A673 (cell line): ENCODE data around the gene LIMCH1. TPM values are rescaled to one million over a fixed set of nuclear protein-coding genes. Genes with fewer than 3 reads are reported as not detected.

Source experiments
- BruUV-seq: library from RNA; stranded (reverse); fragments of 400-500 nt; replicated peaks from 2 replicates; lab custom pipeline; 2021; lab: Mats Ljungman, UMichigan
- CTCF ChIA-PET: fragments of 300-600 bp; sonication (Branson Sonifier 250); formaldehyde crosslinking; loops from one replicate; lab custom pipeline; 2022; ENCODE audit warnings: antibody characterized with exemption; lab: Charles Lee
- POLR2A ChIA-PET: fragments of 300-600 bp; sonication (Branson Sonifier 250); formaldehyde crosslinking; loops from one replicate; lab custom pipeline; 2022; ENCODE audit warnings: antibody characterized with exemption; ENCODE audit not compliant: low non-redundant PET; lab: Charles Lee
- DNase-seq: peaks from one replicate; pipeline ENCODE4 v3.0.0-alpha.2; 2015; ENCODE audit warnings: low spot score
- H3K27ac ChIP-seq: fragments of 200-600 bp; sonication (generic); 2 replicates; pipeline ENCODE4 v1.5.1; 2016; ENCODE audit warnings: mixed run types, low read depth, mild to moderate bottlenecking, mixed read lengths, antibody characterized with exemption, low read length; ENCODE audit not compliant: poor library complexity, severe bottlenecking
- H3K27me3 ChIP-seq: fragments of 200-600 bp; sonication (generic); replicated peaks from 2 replicates; pipeline ENCODE4 v1.6.1; 2017; ENCODE audit warnings: mixed run types, low read depth, mild to moderate bottlenecking, mixed read lengths, antibody characterized with exemption, low read length; ENCODE audit not compliant: insufficient read depth, poor library complexity
- H3K36me3 ChIP-seq: fragments of 200-600 bp; sonication (generic); 2 replicates; pipeline ENCODE4 v1.6.1; 2016; ENCODE audit warnings: mixed run types, mild to moderate bottlenecking, mixed read lengths, antibody characterized with exemption, low read length; ENCODE audit not compliant: insufficient read depth, poor library complexity, severe bottlenecking
- H3K4me1 ChIP-seq: fragments of 200-600 bp; sonication (generic); 2 replicates; pipeline ENCODE4 v1.6.1; 2017; ENCODE audit warnings: mixed run types, mild to moderate bottlenecking, mixed read lengths, antibody characterized with exemption, low read length; ENCODE audit not compliant: insufficient read depth, poor library complexity, severe bottlenecking
- H3K4me3 ChIP-seq: fragments of 200-600 bp; sonication (generic); 2 replicates; pipeline ENCODE4 v1.5.1; 2016; ENCODE audit warnings: low read depth, mixed run types, mild to moderate bottlenecking, mixed read lengths, low read length; ENCODE audit not compliant: poor library complexity, severe bottlenecking
- H3K9me3 ChIP-seq: fragments of 200-600 bp; sonication (generic); 2 replicates; pipeline ENCODE4 v1.6.1; 2016; ENCODE audit warnings: mixed run types, low read depth, mild to moderate bottlenecking, mixed read lengths, antibody characterized with exemption, low read length; ENCODE audit not compliant: poor library complexity, severe bottlenecking
- EZH2 ChIP-seq: fragments of 200-600 bp; sonication (generic); IDR thresholded peaks from 2 replicates; pipeline ENCODE4 v1.6.1; 2017; ENCODE audit warnings: borderline replicate concordance, low read depth, mild to moderate bottlenecking, mixed read lengths, antibody characterized with exemption, low read length; ENCODE audit not compliant: poor library complexity, severe bottlenecking
- intact Hi-C: fragments of 100-400 bp; cut with micrococcal nuclease; formaldehyde crosslinking; loops from one replicate; pipeline ENCODE4 v1.10.0; 2022; ENCODE audit not compliant: unreplicated experiment
- total RNA-seq: library from RNA; stranded (reverse); gene quantifications from 2 replicates; pipeline ENCODE4 v1.2.3, GENCODE V29; 2021
- TF ChIP-seq, protein P1 (sequence below): fragments of 300-800, 200-600 bp; sonication (generic); conservative IDR thresholded peaks from 2 replicates; pipeline ENCODE4 v1.5.1; 2017; ENCODE audit warnings: low read depth, mild to moderate bottlenecking, antibody characterized with exemption, low read length, moderate library complexity, mixed read lengths

The LIMCH1 gene
- total RNA-seq, 1 experiment from 2014 or later, result 4.0 TPM

DNA sequence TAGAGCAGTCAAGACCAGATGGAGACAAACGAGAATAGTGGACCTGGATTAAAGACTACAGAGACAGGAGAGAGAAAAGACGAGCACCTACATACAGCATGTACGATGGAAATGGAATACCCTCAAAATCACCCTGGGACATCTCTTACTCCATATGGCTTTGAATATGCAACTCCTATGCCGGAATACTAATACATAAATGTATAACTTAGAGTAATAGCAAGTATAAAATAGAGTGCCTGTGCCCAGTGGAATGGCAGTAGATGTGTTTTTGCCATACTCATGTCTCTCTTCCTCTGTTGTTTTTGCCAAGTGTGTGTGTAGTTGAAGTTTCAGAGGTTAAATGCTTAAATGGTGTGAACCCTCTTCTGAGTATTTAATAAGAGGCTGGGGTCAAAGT, 39.8 kb upstream of the LIMCH1 start:
- H3K9me3 ChIP-seq, result no peaks in the 10 kb centered on the region
- TF ChIP-seq, protein P1, sequence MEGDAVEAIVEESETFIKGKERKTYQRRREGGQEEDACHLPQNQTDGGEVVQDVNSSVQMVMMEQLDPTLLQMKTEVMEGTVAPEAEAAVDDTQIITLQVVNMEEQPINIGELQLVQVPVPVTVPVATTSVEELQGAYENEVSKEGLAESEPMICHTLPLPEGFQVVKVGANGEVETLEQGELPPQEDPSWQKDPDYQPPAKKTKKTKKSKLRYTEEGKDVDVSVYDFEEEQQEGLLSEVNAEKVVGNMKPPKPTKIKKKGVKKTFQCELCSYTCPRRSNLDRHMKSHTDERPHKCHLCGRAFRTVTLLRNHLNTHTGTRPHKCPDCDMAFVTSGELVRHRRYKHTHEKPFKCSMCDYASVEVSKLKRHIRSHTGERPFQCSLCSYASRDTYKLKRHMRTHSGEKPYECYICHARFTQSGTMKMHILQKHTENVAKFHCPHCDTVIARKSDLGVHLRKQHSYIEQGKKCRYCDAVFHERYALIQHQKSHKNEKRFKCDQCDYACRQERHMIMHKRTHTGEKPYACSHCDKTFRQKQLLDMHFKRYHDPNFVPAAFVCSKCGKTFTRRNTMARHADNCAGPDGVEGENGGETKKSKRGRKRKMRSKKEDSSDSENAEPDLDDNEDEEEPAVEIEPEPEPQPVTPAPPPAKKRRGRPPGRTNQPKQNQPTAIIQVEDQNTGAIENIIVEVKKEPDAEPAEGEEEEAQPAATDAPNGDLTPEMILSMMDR, result no peak
- no peak for TF ChIP-seq EZH2
- intact Hi-C loops, result no loop called here
- H3K36me3 ChIP-seq, result no peaks in the 10 kb centered on the region
- H3K27me3 ChIP-seq, result no peaks in the 10 kb centered on the region
- BruUV-seq, result no TSS peak
- H3K4me1 ChIP-seq, result no peaks in the 10 kb centered on the region
- no peak for DNase-seq
- H3K4me3 ChIP-seq, result no peak overlapping the region
- ChIA-PET POLR2A (no interaction called here), CTCF (no interaction called here)
- H3K27ac ChIP-seq, result no peak overlapping the region

DNA sequence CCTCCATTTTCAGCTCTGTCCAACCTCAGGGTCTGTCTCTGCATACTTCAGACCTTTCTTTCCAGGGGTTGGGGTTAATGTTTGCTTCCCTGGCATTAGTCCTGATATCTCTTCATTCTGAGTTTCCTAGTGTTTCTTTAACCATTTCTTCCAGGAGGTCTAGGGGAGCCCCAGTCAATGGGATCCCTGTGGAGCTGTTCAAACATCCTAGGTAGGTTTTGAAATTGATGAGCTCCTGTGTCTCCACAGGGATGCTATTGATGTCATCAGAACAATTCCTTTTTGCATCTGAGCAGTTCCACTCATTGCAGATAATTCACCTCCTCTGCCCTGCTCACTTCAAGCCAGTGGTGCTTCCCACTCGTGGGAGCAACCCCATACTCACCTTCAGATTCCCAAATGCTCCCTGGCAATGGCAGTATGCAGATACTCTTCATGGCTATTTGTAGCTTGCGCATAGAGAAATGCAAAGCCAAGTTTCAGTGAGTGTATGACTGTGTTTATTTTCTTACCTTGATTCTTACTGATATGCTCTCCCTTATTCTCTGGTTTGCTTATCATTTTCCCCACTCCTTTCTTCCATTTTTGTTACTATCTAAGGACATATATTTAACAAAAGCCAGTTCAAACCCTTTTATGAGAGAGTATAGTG, 33.7 kb upstream of the LIMCH1 start:
- ChIA-PET CTCF (no interaction called here), POLR2A (no interaction called here)
- intact Hi-C loops, result no loop called here
- H3K9me3 ChIP-seq, result no peaks in the 10 kb centered on the region
- no peaks in the 10 kb centered on the region for H3K27me3 ChIP-seq
- BruUV-seq, result no TSS peak
- peaks cover under 1% of the 10 kb centered on the region for H3K4me1 ChIP-seq
- TF ChIP-seq EZH2, result no peak
- TF ChIP-seq, protein P1, result no peak
- H3K4me3 ChIP-seq, result no peak overlapping the region
- no peaks in the 10 kb centered on the region for H3K36me3 ChIP-seq
- DNase-seq, result no peak
- H3K27ac ChIP-seq, result no peak overlapping the region

DNA sequence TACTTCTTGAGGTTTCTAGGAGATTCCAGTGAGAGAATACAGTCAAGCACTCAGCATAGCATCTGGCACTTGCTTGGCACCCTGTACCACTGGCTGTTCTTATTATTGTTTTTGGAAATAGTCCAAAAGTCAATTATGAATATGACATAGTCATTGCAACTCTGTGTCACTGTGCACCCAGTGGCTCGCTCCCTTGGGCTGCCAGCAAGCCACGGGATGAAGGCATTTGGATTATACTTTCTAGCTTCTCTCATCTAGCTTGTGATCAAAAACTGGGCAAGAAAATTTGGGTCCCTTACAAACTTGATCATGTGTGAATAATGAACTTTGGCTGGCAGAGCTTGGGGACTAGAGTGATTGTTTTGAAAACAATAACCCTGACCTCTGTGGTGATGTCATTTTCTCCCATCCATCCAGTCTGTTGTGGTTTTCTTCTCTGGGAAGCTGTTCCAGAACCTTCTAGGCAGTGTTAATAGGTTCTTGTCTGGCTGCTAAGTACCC, 32.7 kb upstream of the LIMCH1 start:
- TF ChIP-seq EZH2, result no peak
- TF ChIP-seq, protein P1, result no peak
- no peaks in the 10 kb centered on the region for H3K36me3 ChIP-seq
- ChIA-PET POLR2A (no interaction called here), CTCF (no interaction called here)
- BruUV-seq, result no TSS peak
- no peaks in the 10 kb centered on the region for H3K27me3 ChIP-seq
- no peak for DNase-seq
- no peak overlapping the region for H3K4me3 ChIP-seq
- H3K9me3 ChIP-seq, result no peaks in the 10 kb centered on the region
- H3K4me1 ChIP-seq, result peaks cover 9% of the 10 kb centered on the region
- intact Hi-C loops, result no loop called here
- H3K27ac ChIP-seq, result no peak overlapping the region
